HG03103 (cell line): Measurements from ENCODE around the gene KIR3DL3.
"Not testable (repeated sequence)": the region's sequence is repeated elsewhere in the genome, so short reads cannot be mapped to it uniquely, and the experiment has no call there.

Experiments used
- ATAC-seq: cut with Tn5 transposase; IDR thresholded peaks from one replicate; pipeline ENCODE4 v1.9.1; 2021; ENCODE audit warnings: low read depth; ENCODE audit not compliant: unreplicated experiment

The KIR3DL3 gene

DNA sequence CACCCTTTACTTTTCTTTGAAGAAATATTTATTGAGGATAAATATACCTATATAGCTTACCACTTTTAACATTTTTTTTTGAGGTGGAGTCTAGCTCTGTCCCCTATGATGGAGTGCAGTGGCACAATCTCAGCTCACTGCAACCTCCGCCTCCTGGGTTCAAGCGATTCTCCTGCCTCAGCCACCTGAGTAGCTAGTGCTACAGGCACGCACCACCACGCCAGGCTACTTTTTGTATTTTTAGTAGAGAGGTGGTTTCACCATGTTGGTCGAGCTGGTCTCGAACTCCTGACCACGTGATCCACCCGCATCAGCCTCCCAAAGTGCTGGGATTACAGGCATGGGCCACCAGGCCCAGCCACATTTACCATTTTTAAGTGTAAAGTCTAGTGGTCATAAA lies 51.6 kb downstream of the KIR3DL3 start:
- not testable (repeated sequence) for ATAC-seq

DNA sequence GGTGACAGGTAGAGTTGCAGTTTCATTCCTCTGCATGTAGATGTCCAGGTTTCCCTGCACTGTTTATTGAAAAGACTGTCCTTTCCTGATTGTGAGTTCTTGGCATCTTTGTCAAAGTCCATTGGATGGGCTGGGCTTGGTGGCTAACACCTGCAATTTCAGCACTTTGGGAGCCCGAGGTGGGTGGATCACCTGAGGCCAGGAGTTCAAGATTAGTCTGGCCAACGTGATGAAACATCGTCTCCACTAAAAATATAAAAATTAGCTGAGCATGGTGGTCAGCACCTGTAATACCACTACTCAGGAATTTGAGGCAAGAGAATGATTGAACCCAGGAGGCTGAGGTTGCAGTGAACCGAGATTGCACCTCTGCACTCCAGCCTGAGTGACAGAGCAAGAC lies 53.6 kb downstream of the KIR3DL3 start:
- not testable (repeated sequence) for ATAC-seq

DNA sequence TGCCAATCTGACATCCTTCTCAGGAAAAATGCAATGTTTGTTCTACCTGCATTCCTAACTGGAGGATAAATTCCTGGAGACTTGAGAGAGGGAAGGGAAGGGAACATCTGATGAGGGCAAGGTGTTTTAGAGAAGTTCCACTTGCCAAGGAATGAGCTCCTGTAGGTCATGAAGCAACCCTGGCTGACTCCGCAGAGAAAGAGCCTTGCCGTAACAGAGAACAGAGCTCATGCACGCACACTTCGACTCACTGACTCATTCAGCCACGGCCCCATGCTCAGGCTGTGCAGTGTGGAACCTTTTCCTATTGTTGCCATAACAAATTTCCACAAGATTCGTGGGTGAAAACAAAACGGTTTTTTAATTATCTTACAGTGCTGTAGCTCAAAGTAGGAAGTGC lies 54.7 kb downstream of the KIR3DL3 start:
- ATAC-seq, result not testable (repeated sequence)

DNA sequence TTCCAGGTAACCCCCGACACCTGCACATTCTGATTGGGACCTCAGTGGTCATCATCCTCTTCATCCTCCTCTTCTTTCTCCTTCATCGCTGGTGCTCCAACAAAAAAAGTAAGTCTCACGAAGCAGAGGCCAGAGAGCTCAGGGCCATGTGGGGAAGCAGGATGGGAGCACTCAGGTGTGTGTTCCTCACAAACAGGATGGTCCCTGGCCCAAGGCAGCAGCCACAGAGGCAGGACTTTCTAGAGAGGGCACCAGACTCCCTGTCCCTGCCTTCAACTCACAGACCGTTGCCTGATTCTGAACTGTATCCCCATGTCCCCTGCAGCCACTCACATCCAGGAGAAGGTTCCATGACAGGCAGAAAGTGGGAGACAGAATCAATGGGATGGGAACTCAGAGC lies 58.7 kb downstream of the KIR3DL3 start:
- not testable (repeated sequence) for ATAC-seq
